Measurements from ENCODE around the gene DMD.
A peak's percentile ranks its signal among the peaks of the same experiment; 100 is the strongest.

DMD gene

GRCh38 chrX:31139961-31140360 is 2071.4 kb downstream of the DMD start:
- no peak for DNase-seq

GRCh38 chrX:31138124-31138523 is 2073.2 kb downstream of the DMD start:
- no peak for DNase-seq

GRCh38 chrX:31136144-31136611 is 2075.2 kb downstream of the DMD start:
- DNase-seq, result no peak

GRCh38 chrX:31132821-31133241 is 2078.5 kb downstream of the DMD start:
- peak in 3 of 56 donors; percentile 0 to 14 (median 2) for DNase-seq

- DNase-seq, result no peak
Measured at GRCh38 chrX:31130457-31131220, 2080.7 kb downstream of the DMD start.

GRCh38 chrX:31128855-31129254 is 2082.5 kb downstream of the DMD start:
- DNase-seq, result no peak

GRCh38 chrX:31127716-31128115 is 2083.6 kb downstream of the DMD start:
- no peak for DNase-seq

- peak in 1 of 56 donors; percentile 1 for DNase-seq
Measured at GRCh38 chrX:31126205-31126604, 2085.1 kb downstream of the DMD start.

GRCh38 chrX:31124536-31124935 is 2086.8 kb downstream of the DMD start:
- DNase-seq, result no peak

- no peak for DNase-seq
Measured at GRCh38 chrX:31123335-31123734, 2088.0 kb downstream of the DMD start.

- DNase-seq, result no peak
Measured at GRCh38 chrX:31117266-31117665, 2094.1 kb downstream of the DMD start.

- no peak for DNase-seq
Measured at GRCh38 chrX:31115398-31115797, 2096.0 kb downstream of the DMD start.

GRCh38 chrX:31114858-31115257 is 2096.5 kb downstream of the DMD start:
- no peak for DNase-seq

- DNase-seq, result no peak
Measured at GRCh38 chrX:31112226-31112999, 2098.9 kb downstream of the DMD start.

- no peak for DNase-seq
Measured at GRCh38 chrX:31110657-31111056, 2100.7 kb downstream of the DMD start.

GRCh38 chrX:31099536-31100090 is 2111.7 kb downstream of the DMD start:
- DNase-seq, result no peak

GRCh38 chrX:31098079-31098478 is 2113.3 kb downstream of the DMD start:
- DNase-seq, result no peak

GRCh38 chrX:31093639-31093975 is 2117.7 kb downstream of the DMD start:
- DNase-seq, result no peak

- DNase-seq, result no peak
Measured at GRCh38 chrX:31092970-31093638, 2118.2 kb downstream of the DMD start.

GRCh38 chrX:31092476-31092875 is 2118.9 kb downstream of the DMD start:
- DNase-seq, result no peak

GRCh38 chrX:31091819-31092218 is 2119.5 kb downstream of the DMD start:
- no peak for DNase-seq

- no peak for DNase-seq
Measured at GRCh38 chrX:31074522-31074921, 2136.8 kb downstream of the DMD start.

All from amygdala (tissue), 56 donors.